Ascending aorta (tissue), 2 donors: ENCODE measurements around the gene ZNF385B. TPM values are rescaled to one million over a fixed set of nuclear protein-coding genes. Genes with fewer than 3 reads are reported as not detected.

ENCODE experiments used
- DNase-seq, 2 donors: peaks; one replicate each; pipeline ENCODE4 v3.0.0-alpha.2; 2019; ENCODE audit warnings: low spot score in 2 of 2
- H3K27ac ChIP-seq, 2 donors: fragments of 200-600 bp; sonication (generic); one replicate each; pipeline ENCODE4 v1.5.1; 2016 to 2017; ENCODE audit warnings: mild to moderate bottlenecking in 1 of 2
- H3K27me3 ChIP-seq: fragments of 200-600 bp; sonication (generic); one replicate; pipeline ENCODE4 v1.5.1; 2017
- H3K36me3 ChIP-seq, 2 donors: fragments of 200-600 bp; sonication (generic); one replicate each; pipeline ENCODE4 v1.5.1; 2016
- H3K4me1 ChIP-seq, 2 donors: fragments of 200-600 bp; sonication (generic); one replicate each; pipeline ENCODE4 v1.5.1; 2016 to 2017; ENCODE audit warnings: mild to moderate bottlenecking in 1 of 2
- H3K4me3 ChIP-seq, 2 donors: fragments of 200-600 bp; sonication (generic); one replicate each; pipeline ENCODE4 v1.5.1; 2016 to 2017; ENCODE audit warnings: mild to moderate bottlenecking in 1 of 2
- H3K9me3 ChIP-seq, 2 donors: fragments of 200-600 bp; sonication (generic); one replicate each; pipeline ENCODE4 v1.5.1; 2016
- intact Hi-C: fragments of 100-400 bp; cut with DNase I; formaldehyde crosslinking; loops from one replicate; pipeline ENCODE4 v1.15.1; 2023
- total RNA-seq: library from RNA; depleted of rRNA; stranded (reverse); fragments of >200 nt; gene quantifications from one replicate; pipeline ENCODE4 v1.1.0, GENCODE V29; 2016
- TF ChIP-seq, protein P1 (sequence below), 3 experiments: fragments of 200-600 bp in 2 of 3; fragments of 450-650 bp in 1 of 3; sonication (generic) in 2 of 3; IDR thresholded peaks; one replicate each; pipeline ENCODE4 v1.5.1; 2016 to 2019; ENCODE audit warnings: antibody characterized with exemption in 3 of 3, mild to moderate bottlenecking in 1 of 3, moderate library complexity in 1 of 3

Gene ZNF385B
- total RNA-seq, 1 donor from 2014 or later: 0.21 TPM

- Histone ChIP-seq H3K27me3 (no peaks in the 10 kb centered on the region), H3K4me3 (no peak overlapping the region), H3K9me3 (no peaks in the 10 kb centered on the region), H3K27ac (no peak overlapping the region), H3K4me1 (no peaks in the 10 kb centered on the region), H3K36me3 (no peaks in the 10 kb centered on the region)
- no peak for DNase-seq
- TF ChIP-seq, protein P1, sequence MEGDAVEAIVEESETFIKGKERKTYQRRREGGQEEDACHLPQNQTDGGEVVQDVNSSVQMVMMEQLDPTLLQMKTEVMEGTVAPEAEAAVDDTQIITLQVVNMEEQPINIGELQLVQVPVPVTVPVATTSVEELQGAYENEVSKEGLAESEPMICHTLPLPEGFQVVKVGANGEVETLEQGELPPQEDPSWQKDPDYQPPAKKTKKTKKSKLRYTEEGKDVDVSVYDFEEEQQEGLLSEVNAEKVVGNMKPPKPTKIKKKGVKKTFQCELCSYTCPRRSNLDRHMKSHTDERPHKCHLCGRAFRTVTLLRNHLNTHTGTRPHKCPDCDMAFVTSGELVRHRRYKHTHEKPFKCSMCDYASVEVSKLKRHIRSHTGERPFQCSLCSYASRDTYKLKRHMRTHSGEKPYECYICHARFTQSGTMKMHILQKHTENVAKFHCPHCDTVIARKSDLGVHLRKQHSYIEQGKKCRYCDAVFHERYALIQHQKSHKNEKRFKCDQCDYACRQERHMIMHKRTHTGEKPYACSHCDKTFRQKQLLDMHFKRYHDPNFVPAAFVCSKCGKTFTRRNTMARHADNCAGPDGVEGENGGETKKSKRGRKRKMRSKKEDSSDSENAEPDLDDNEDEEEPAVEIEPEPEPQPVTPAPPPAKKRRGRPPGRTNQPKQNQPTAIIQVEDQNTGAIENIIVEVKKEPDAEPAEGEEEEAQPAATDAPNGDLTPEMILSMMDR (IDR thresholded peaks at IDR 0.05): no peak
- intact Hi-C loops: no loop called here
Observed at GRCh38 chr2:179604598-179604997, 256.8 kb downstream of the ZNF385B start.

DNA sequence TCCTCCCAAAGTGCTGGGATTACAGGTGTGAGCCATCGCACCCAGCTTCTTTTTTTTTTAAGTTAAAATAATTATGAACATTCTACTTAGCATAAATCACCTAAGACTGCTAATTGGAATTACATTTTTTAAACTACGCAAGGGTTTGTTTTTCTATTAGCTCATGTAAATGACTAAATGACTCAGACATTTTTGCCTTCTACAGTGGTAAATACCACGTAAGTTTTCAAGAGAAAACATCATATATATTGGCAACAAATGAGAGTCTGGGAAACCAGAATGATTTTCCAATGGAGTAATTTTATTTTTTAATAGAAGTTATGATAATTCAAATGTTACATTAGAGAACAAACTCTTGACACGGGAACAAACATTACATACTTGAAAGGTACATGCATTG lies 259.0 kb downstream of the ZNF385B start:
- H3K36me3 ChIP-seq: no peaks in the 10 kb centered on the region
- DNase-seq: no peak
- intact Hi-C loops: no loop called here
- no peak overlapping the region for H3K4me3 ChIP-seq
- H3K27me3 ChIP-seq: no peaks in the 10 kb centered on the region
- H3K27ac ChIP-seq: no peak overlapping the region
- TF ChIP-seq, protein P1 (IDR thresholded peaks at IDR 0.05): no peak
- no peaks in the 10 kb centered on the region for H3K9me3 ChIP-seq
- no peaks in the 10 kb centered on the region for H3K4me1 ChIP-seq

DNA sequence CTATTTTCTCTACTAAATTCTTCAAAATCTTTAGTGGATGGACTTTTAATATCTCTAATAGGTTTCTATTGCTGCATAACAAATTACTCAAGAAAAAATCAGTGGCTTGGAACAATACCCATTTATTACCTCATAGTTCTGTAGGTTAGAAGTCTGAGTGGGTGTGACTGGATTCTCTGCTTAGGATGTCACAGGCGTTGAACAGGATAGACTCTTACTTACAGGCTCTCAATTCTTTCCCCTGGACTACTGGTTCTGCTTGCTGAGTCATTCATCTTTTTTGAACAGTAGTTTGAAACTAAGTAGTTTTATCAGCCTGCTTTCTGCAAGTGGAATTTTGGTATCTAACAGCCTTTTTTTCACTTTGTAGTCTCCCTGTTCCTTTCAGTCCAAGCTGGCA lies 265.4 kb downstream of the ZNF385B start:
- no peak for DNase-seq
- intact Hi-C loops: no loop called here
- TF ChIP-seq, protein P1 (IDR thresholded peaks at IDR 0.05): no peak
- H3K36me3 ChIP-seq: no peaks in the 10 kb centered on the region
- no peaks in the 10 kb centered on the region for H3K4me1 ChIP-seq
- H3K27me3 ChIP-seq: no peaks in the 10 kb centered on the region
- no peak overlapping the region for H3K27ac ChIP-seq
- H3K9me3 ChIP-seq: no peaks in the 10 kb centered on the region
- no peak overlapping the region for H3K4me3 ChIP-seq

GRCh38 chr2:179595284-179595683 lies 266.1 kb downstream of the ZNF385B start:
- Histone ChIP-seq H3K27ac (no peak overlapping the region), H3K27me3 (no peaks in the 10 kb centered on the region), H3K4me3 (no peak overlapping the region), H3K4me1 (no peaks in the 10 kb centered on the region), H3K36me3 (no peaks in the 10 kb centered on the region), H3K9me3 (no peaks in the 10 kb centered on the region)
- intact Hi-C loops: no loop called here
- TF ChIP-seq, protein P1 (IDR thresholded peaks at IDR 0.05): no peak
- no peak for DNase-seq

GRCh38 chr2:179594268-179595112 lies 266.9 kb downstream of the ZNF385B start:
- Histone ChIP-seq H3K27ac (no peak overlapping the region), H3K27me3 (no peaks in the 10 kb centered on the region), H3K4me3 (no peak overlapping the region), H3K9me3 (no peaks in the 10 kb centered on the region), H3K4me1 (no peaks in the 10 kb centered on the region), H3K36me3 (no peaks in the 10 kb centered on the region)
- TF ChIP-seq, protein P1 (IDR thresholded peaks at IDR 0.05): no peak
- intact Hi-C loops: no loop called here
- DNase-seq: no peak
